ENCODE data around the gene AVEN. TPM values are rescaled to one million over a fixed set of nuclear protein-coding genes. Genes with fewer than 3 reads are reported as not detected.
"Not testable (repeated sequence)": the region's sequence is repeated elsewhere in the genome, so short reads cannot be mapped to it uniquely, and the experiment has no call there.

The AVEN gene
- polyA plus RNA-seq, 3 donors: 2.3 to 4.8 (median 3.4) TPM

- intact Hi-C loops (cut with micrococcal nuclease): no loop called here
- Mint-ChIP-seq H3K27me3 (ENCODE audit: low read depth in 3 of 3) (no peaks in the 10 kb centered on the region), H3K4me1 (no peaks in the 10 kb centered on the region), H3K9me3 (peaks cover 0 to 3% (median 0%) of the 10 kb centered on the region in 7 donors), H3K36me3 (no peaks in the 10 kb centered on the region), H3K27ac (no peak overlapping the region), H3K4me3 (no peak overlapping the region)
- Histone ChIP-seq H3K79me2 (ENCODE audit: insufficient read depth, low read length) (no peaks in the 10 kb centered on the region), H2AFZ (ENCODE audit: insufficient read depth, low read depth, low read length, poor library complexity, severe bottlenecking) (no peak overlapping the region), H3K9ac (ENCODE audit: insufficient read depth, low read length, poor library complexity, severe bottlenecking) (no peak overlapping the region), H3K36me3 (replicated peaks in 1 of 2; ENCODE audit: control insufficient read depth in 1 of 2, insufficient read depth in 2 of 2, low read length in 2 of 2) (no peaks in the 10 kb centered on the region), H3K27ac (ENCODE audit: low read depth in 1 of 2, low read length in 2 of 2) (no peak overlapping the region), H3K9me3 (replicated peaks in 1 of 2; ENCODE audit: control insufficient read depth in 1 of 2, insufficient read depth in 1 of 2, low read length in 2 of 2) (no peaks in the 10 kb centered on the region), H3K27me3 (ENCODE audit: control insufficient read depth in 2 of 2, insufficient read depth in 2 of 2, low read length in 2 of 2) (no peaks in the 10 kb centered on the region), H3K4me2 (replicated peaks; ENCODE audit: extremely low read depth, low read length, poor library complexity, severe bottlenecking) (no peak overlapping the region), H3K4me1 (ENCODE audit: control insufficient read depth in 1 of 2, insufficient read depth in 2 of 2, low read length in 2 of 2) (no peaks in the 10 kb centered on the region), H4K20me1 (ENCODE audit: insufficient read depth, low read length) (no peaks in the 10 kb centered on the region), H3K4me3 (replicated peaks in 1 of 3; ENCODE audit: low read depth in 2 of 3, low read length in 3 of 3) (no peak overlapping the region)
- WGBS (ENCODE audit: insufficient coverage): no CpG with 5 or more reads among the region's 3 CpGs
- no peak for DNase-seq
- TF ChIP-seq, protein P1, sequence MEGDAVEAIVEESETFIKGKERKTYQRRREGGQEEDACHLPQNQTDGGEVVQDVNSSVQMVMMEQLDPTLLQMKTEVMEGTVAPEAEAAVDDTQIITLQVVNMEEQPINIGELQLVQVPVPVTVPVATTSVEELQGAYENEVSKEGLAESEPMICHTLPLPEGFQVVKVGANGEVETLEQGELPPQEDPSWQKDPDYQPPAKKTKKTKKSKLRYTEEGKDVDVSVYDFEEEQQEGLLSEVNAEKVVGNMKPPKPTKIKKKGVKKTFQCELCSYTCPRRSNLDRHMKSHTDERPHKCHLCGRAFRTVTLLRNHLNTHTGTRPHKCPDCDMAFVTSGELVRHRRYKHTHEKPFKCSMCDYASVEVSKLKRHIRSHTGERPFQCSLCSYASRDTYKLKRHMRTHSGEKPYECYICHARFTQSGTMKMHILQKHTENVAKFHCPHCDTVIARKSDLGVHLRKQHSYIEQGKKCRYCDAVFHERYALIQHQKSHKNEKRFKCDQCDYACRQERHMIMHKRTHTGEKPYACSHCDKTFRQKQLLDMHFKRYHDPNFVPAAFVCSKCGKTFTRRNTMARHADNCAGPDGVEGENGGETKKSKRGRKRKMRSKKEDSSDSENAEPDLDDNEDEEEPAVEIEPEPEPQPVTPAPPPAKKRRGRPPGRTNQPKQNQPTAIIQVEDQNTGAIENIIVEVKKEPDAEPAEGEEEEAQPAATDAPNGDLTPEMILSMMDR (IDR thresholded peaks at IDR 0.05): no peak
Observed at GRCh38 chr15:34001536-34001935, 37.5 kb downstream of the AVEN start.

DNA sequence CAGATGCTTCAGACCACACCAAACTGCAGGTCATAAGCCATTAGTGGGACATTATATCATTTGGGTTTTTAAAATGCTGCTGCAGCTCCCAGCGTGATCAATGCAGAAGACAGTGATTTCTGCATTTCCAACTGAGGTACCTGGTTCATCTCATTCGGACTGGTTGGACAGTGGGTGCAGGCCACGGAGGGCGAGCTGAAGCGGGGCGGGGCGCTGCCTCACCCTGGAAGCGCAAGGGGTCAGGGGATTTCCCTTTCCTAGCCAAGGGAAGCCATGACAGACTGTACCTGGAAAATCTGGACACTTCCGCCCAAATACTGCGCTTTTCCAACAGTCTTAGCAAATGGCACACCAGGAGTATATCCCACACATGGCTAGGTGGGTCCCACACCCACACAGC, 43.3 kb downstream of the AVEN start:
- H3K36me3 ChIP-seq (replicated peaks in 1 of 2; ENCODE audit: control insufficient read depth in 1 of 2, insufficient read depth in 2 of 2, low read length in 2 of 2); intact Hi-C loops (cut with micrococcal nuclease); H3K9ac ChIP-seq (ENCODE audit: insufficient read depth, low read length, poor library complexity, severe bottlenecking); H3K27ac ChIP-seq (ENCODE audit: low read depth in 1 of 2, low read length in 2 of 2); H3K27me3 ChIP-seq (ENCODE audit: control insufficient read depth in 2 of 2, insufficient read depth in 2 of 2, low read length in 2 of 2); H3K4me3 ChIP-seq (replicated peaks in 1 of 3; ENCODE audit: low read depth in 2 of 3, low read length in 3 of 3); DNase-seq; H3K4me3 Mint-ChIP-seq; H3K27ac Mint-ChIP-seq; H2AFZ ChIP-seq (ENCODE audit: insufficient read depth, low read depth, low read length, poor library complexity, severe bottlenecking); H4K20me1 ChIP-seq (ENCODE audit: insufficient read depth, low read length); H3K9me3 Mint-ChIP-seq; H3K9me3 ChIP-seq (replicated peaks in 1 of 2; ENCODE audit: control insufficient read depth in 1 of 2, insufficient read depth in 1 of 2, low read length in 2 of 2); H3K4me1 Mint-ChIP-seq; H3K4me2 ChIP-seq (replicated peaks; ENCODE audit: extremely low read depth, low read length, poor library complexity, severe bottlenecking); H3K79me2 ChIP-seq (ENCODE audit: insufficient read depth, low read length); H3K36me3 Mint-ChIP-seq; H3K27me3 Mint-ChIP-seq (ENCODE audit: low read depth in 3 of 3); H3K4me1 ChIP-seq (ENCODE audit: control insufficient read depth in 1 of 2, insufficient read depth in 2 of 2, low read length in 2 of 2): not testable (repeated sequence)
- WGBS (ENCODE audit: insufficient coverage): 100% methylated on average over 8 of the region's 10 CpGs
